Right lobe of liver (tissue), 4 donors: ENCODE results near the gene PPAN.

Source experiments
- CTCF ChIP-seq, 4 donors: fragments of 200-600 bp in 3 of 4; fragments of 450-650 bp in 1 of 4; IDR thresholded peaks; one replicate each; pipeline versions ENCODE4 v1.5.1 to v1.8.0; 2016 to 2022; ENCODE audit warnings: antibody characterized with exemption in 4 of 4, mild to moderate bottlenecking in 2 of 4
- POLR2A ChIP-seq: fragments of 450-650 bp; IDR thresholded peaks from one replicate; pipeline ENCODE4 v1.6.1; 2017; ENCODE audit warnings: antibody characterized with exemption, mild to moderate bottlenecking
- donor health status: DM: no; HTN: no; CAD: no.
- donor health status: DM: no; HTN: no; CAD: no.
- donor health status: DM: no; HTN: yes; CAD: no.

GRCh38 chr19:10068205-10068604, 38.0 kb upstream of the PPAN start:
- TF ChIP-seq POLR2A (no peak), CTCF (IDR thresholded peaks at IDR 0.05) (no peak)
